GM18858 (cell line): ENCODE measurements around the gene CDC40.
"Not testable (repeated sequence)": the region's sequence is repeated elsewhere in the genome, so short reads cannot be mapped to it uniquely, and the experiment has no call there.

ENCODE experiments used
- ATAC-seq: cut with Tn5 transposase; IDR thresholded peaks from one replicate; pipeline ENCODE4 v1.9.1; 2021; ENCODE audit not compliant: unreplicated experiment

The CDC40 gene

GRCh38 chr6:110266996-110267395 lies 86.8 kb downstream of the CDC40 start:
- ATAC-seq, result no peak

- ATAC-seq, result no peak
Measured at GRCh38 chr6:110269623-110270022, 89.4 kb downstream of the CDC40 start.

- ATAC-seq, result no peak
Measured at GRCh38 chr6:110270165-110270564, 89.9 kb downstream of the CDC40 start.

GRCh38 chr6:110271732-110272022 lies 91.5 kb downstream of the CDC40 start:
- ATAC-seq, result no peak

- not testable (repeated sequence) for ATAC-seq
Measured at GRCh38 chr6:110272781-110273180, 92.6 kb downstream of the CDC40 start.

GRCh38 chr6:110277100-110277665 lies 97.0 kb downstream of the CDC40 start:
- no peak for ATAC-seq
